SW 1271 (cell line): ENCODE measurements around the gene RHEBL1.

Source experiments
- DNase-seq, 2 experiments: peaks; one replicate each; lab custom pipeline; 2025; lab: John Stamatoyannopoulos, UW

RHEBL1 gene

DNA sequence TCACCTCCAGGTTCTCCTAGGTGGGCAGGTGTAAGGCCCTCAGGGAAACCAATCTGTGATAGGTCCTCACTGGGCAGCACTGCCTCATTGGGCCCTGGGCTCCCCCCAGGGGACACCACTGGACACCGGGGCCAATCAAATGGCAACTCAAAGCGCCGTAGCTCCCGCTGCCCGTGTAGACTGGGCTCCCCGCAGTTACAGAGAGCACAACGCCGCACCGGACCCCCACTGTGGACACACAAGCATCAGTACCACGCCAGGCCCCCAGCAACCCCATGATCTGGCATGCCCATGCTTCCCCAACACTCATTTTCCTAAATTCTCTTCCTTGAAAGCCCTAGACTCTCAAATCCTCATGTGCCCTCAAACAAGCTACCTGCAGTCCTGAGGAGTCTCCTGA is 15.3 kb downstream of the RHEBL1 start:
- no peak for DNase-seq

DNA sequence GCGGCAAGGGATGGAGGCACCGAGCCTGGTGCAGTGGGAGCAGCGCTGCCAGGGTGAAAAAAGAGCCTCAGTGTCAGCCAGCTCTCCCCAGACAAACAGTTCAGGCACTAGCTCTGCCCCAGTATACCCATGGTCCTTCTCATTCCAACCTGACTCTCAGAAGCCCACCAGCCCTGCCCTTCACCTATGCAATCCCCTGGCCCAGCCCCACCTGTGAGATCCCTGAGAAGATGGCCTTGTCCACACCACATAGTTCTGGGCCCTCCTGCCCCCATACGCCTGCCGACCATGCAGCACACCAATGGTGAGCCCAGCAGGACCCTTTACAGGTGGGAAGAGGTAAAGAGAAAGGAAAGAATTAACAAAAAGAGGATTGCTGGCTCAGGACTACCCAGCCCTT is 15.7 kb downstream of the RHEBL1 start:
- DNase-seq = no peak

DNA sequence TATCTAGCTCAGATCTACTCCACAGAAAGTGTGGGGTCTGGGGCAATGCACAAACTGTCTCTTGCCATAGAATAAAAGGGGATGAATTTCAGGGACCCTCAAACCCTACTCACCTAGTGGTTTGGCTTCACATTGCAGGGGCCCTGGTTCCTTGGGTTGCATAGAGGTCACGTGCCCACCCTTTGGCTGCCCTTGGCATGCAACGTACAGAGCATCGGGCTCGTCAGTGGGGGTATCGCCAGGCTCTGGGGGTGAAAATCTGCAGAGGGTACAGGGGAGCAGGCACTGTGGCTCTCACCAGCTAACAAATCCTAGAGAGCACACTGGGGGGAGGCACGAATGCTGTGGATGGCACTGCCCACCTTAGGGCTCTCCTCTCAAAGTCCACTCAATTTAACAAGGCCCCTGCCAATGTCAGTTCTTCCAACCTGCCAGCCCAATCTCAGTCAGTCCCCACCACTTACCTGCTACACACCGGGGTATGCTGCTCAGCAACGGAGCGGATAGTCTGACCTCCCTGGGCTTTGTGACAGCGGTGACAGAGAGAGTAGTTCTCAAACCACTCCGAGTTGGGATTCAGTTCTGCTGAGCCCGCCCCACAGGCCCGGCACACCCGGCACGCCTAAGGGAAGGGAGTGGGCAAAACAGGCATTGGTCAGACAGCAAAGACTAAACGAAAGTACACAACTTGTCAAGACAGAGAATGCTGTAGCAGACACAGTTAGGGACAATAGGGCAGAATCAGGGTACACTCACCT is 17.1 kb downstream of the RHEBL1 start:
- DNase-seq = no peak

DNA sequence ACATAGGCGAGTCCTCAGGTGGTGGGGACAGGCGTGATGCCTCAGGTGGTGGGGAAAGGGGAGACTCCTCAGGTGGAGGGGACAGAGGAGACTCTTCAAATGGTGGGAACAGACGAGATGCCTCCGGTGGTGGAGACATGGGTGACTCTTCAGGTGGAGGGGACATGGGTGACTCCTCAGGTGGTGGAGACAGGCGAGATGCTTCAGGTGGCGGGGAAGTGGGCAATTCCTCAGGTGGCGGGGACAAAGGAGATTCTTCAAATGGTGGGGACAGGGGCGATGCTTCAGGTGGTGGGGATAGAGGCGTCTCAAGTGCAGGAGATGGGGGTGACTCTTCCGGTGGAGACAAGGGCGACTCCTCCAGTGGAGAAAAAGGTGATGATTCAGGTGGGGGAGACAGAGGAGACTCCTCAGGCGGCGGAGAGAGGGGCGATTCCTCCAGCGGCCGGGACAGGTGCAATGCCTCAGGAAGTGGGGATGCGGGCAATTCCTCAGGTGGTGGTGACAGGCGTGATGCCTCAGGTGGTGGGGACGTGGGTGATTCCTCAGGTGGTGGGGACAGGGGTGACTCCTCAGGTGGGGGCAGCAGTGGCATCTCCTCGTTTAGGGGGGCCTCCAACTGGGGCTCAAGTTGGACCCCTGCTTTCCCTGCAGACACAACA is 17.9 kb downstream of the RHEBL1 start:
- DNase-seq = no peak

DNA sequence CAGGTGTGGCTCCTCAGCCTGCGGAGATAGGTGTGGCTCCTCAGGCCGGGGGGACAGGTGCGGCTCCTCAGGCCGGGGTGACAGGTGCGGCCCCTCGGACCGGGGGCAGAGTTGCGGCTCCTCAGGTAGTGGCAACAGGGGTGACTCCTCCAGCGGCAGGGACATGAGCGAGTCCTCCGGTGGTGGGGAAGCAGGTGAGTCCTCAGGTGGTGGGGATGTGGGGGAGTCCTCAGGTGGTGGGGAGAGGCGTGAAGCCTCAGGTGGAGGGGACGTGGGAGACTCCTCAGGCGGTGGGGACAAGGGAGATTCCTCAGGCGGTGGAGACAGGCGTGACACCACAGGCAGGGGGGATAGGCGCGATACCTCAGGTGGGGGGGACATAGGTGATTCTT is 18.4 kb downstream of the RHEBL1 start:
- DNase-seq = no peak

DNA sequence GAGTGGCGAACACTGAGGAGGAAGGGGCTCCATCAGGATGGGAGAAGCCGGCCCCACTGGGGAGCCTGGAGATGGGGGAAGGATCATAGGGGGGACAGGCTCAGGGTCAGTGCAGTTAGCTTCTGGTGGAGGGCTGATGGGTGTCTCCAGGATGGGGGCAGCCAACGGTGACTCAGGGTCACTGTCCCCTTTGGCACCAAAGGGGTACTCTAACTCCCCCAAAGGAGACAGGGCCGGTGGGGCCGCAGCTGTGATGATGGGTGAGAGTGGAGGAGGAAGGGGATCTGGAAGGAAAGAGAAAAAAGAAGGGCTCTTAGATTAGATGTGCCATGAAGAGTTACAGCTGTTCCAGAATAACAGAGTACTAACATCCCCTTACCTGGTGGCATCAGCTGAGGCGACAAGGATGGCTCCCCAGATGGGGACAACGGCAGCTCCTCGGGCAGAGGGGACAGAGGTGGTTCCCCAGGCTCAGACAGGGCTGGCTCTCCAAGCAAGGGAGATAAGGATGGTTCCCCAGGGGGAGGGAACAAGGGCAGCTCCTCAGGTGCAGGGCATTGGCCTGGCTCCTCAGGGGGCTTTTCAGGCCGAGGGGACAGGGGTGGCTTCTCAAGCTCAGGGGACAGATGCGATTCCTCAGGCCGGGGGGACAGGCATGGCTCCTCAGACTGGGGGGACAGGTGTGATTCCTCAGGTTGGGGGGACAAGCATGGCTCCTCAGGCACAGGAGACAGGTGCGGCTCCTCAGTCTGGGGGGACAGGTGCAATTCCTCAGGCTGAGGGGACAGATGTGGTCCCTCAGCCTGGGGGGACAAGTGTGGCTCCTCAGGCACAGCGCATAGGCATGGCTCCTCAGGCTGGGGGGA is 19.0 kb downstream of the RHEBL1 start:
- DNase-seq = no peak

DNA sequence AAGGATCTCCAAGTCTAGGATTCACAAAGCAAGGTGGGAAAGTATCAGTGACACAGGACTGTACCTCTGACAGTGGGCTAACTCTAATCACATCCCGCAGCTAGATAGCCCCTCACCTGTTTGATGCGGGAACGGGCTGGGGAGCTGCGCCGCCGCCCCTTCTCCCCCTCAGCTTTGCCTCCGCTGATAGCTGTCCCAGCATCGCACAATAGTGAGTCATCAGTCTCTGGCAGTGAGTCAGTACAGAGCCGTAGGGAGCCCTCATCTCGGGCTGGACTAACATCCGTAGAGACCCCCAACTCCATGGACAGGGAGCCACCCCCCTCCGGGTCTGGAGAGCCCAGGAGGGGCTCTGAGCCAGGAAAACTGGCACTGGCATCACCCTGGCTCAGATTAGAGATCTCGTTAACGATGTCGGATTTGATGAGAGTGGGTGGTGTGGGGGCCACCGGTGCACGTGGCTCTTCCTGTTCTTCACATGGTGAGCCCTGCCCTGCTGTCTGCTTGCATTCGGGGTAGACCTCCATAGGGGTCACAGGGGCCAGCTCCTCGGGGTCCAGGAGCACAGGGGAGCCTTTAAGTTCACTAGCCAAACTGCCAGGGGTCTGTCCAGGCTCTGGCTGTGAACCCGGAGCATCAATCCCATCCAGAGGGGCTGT is 20.1 kb downstream of the RHEBL1 start:
- DNase-seq = no peak

DNA sequence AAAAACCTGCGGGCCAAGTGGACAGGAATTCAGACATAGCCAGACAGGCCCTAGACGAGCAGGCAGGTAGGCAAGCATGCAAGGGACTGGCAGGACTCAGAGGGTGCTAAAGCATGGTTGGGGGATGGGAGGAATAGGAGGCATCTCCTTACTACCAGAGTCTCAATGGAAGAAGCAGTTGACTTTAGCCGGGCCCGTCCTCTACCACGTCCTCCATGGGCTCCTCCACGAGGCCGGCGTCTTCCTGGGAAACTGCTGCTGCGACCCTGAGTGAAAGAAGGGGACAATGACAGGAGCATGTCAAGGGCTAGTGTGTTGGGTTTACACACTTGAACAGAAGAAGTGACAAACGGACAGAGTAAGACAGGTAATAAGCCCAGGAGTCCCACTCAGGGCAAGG is 20.8 kb downstream of the RHEBL1 start:
- DNase-seq = no peak

DNA sequence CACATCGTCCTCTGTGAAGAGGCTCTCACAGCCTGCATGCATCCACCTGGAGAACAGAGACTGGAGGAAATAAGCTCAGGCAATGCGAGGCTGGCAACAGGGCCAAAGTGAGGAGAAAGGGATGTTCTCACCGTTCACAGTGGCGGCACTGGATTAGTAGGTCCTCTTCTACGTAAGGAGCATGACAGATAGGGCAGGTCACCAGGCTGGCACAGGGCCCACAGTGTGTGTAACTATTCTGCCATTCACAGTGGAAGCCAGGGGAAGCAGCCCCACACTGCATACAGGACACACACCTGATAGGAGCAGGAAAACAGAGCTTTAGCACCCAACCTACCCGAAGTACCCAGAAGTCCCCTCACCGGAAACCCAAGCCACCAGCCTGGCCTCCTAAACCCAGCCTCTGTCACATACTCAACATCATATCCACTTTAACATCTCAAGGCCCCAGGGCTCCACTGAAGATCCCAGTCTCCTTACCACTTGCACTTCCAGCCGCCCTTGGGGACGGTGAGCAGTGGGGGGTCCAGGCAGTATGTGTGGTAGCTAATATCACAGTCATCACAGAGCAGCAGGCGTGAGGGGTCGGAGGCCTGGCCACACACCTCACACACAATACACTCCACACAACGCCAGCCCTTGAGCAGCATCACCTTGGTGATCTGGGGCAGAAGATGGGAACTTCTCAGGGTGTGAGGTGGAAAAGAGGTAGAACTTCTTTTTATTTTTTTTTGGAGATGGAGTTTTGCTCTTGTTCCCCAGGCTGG is 23.5 kb downstream of the RHEBL1 start:
- DNase-seq = no peak

DNA sequence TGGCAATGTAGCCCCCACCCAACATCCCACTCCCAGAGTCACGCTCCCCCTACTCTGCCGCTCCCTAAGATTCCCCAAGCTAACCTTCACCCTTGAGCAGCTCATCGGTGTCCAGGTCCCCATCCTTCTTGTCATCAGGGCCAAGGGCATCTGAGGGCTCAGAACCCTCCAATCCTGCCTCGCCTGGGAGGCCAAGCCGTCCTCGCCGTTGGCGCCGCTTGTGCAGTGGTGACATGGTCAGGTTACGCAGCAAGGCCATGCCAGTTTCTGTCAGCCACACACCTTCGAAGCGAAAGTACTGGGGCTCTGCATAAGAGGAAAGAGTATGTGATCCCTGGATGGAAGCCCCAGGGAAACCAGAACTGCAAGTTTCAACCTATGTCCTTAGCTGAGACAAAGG is 25.1 kb downstream of the RHEBL1 start:
- no peak for DNase-seq

DNA sequence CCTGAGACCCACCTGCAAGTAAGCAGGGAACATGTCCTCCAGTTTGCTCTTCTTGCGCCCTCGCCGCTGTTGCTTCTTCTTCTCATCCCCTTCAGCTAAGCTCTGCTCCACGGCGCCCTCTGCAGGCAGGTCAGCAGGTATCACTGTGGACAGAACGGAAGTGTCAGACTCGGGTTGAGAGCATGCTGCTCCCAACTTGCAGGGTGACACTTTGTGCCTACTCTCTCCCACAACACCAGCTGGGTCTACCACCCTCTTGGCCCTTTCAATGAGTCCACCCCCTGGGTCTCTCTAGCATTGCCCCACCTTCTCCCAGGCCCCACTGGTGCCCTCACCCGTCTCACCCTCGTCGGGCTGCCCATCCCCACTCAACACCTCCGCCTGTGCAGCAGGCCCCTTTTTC is 25.9 kb downstream of the RHEBL1 start:
- DNase-seq = peak in 1 of 2 experiments; percentile 34

DNA sequence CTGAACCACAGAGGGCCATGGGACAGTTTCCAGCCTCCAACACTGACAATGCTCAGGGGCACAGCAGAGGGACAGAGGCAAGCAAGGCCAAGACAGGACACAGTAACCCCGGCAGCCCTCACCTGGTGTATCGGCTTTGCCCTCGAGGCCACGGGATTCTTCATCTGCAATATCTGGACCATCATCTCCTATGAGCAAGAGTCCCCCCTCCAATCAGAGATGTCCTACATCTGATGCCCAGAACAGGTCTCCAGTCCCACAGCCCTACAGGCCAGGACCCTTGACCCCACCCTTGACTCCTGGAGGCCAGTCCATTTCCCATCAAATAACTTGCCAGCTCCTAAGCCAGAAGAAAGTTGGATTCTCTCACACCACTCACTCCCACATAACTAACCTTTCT is 26.5 kb downstream of the RHEBL1 start:
- no peak for DNase-seq

DNA sequence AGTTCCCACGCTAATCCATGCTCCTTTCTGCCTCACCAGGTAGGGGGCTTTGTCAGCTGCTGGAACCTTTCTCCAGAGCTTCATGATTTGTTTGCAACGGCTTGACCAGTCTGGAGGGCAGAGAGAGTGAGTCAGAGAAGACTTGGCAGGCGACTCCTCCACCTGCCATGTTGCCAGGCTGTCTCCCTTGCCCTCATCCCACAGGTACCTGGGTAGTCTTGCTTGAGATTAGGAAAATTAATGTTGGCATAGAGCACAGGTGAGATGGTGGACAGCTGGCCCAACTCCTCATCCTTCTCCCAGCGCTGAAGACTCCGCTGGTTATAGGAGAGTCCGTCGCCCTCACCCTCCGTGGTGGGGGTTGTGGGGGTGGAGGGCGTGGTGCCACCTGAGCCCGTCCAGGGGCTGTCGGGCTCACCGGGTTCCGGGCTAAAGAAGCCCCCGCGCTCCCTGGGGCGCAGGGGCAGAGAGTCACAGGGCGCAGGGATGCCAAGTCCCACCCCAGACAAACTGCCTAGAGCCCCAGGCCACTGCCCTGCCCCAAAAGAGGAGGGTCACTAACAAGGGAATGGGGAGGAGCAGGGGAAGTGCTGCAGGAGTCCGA is 27.8 kb downstream of the RHEBL1 start:
- DNase-seq = no peak

DNA sequence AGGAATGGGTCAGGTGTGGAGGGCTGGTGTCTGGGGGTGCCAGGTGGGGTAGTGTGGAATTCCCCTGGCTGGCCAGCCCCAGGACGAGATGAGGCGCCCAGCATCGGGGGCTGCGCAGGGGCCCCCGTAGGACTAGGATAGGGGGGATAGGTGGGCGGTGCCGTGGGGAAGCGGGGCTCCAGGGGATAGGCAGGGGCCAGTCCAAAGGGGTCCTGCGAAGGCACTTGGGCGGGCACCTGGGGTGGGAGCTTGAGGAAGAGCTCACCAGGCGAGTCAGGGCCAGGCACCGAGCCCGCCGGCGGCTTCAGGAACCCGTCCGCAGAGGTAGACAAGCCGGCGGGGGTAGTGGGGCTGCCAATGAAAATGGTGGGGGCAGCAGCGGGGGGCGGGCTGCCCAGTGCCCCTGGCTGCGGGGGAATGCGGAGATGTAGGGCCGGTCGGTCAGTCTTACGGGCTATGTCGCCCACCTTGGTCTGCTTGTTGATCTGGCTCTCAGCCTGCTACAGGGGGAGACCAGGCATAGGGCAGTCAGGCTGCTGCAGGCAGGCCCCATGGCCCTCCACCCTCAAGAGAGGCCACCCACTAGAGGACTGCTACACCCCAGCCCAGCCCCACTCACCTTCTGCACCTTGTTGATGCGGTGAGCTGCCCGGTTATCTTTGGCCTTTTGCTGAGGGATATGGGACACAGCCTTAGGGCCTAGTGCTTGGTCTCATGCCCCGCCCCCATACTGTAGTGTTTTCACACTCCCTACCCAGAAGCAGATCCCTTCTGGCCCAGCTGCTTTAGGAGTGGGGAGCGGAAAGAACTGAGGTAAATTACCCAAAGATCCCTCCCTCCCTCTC is 28.5 kb downstream of the RHEBL1 start:
- DNase-seq = no peak

DNA sequence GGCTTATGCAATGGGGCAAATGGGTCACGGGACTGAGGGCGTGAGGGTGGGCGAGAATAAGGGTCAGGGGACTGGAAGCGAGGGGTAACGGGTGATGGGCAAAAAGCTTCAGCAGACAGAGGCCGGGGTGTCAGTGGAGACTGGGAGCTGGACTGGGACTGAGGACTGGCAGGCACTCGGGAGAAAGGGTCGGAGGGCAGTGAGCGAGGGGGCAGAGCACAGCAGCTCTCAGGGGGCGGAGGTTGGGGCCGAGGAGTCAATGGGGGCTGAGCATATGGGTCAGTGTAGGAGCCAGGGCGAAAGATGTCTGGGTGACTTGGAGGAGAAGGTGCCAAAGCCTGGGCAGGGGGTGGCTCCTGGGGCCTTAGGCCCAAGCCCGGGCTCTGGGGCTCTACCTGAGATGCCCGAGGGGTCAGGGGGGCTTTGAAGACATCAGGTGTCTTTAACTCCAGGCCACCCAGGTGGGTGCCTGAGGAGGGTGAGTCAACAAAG is 29.4 kb downstream of the RHEBL1 start:
- no peak for DNase-seq

DNA sequence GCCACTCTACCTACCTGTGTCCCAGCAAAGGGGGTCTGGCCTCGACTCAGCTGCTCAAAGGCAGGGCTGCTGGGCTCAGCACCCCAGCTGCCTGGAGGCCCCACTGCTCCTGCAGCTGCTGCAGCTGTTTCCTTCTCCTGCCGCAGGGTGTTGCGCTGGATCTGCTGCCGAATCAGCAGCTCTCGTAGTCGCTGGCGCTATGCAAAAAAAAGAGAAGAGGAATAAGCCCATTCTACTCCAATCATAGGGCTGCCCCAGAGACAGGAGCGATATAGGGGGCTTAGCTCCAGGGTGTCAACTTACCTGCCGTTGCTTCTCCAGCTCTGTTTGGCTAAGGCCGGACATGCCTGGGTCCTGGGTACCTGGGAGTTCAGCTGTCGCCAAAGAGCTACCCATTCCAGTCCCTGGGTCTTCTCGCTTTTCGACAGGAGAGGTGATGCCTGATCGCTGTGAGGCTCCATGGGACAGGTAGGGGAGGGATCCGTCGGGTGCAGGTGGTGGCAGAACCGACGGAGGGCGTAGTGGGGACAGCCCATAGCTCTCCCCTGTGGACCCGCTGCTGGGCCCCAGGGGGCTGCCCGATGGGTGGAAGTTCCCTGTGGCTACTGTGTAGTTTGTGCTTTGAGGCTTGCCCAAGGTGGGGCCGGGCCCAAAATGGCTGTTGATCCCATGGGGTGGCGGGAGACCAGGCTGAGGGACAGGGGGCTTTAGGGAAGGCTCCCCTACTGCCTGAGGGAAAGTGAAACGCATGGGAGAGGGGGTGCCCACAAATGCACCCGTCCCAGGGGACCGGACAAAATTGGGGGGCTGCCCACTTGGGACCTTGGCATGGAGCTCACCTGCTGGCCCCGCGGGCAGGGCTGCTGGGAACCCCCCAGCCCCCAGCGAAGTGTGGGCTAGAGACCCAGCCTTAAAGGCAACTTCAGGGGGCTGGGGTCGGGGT is 30.1 kb downstream of the RHEBL1 start:
- DNase-seq = no peak

DNA sequence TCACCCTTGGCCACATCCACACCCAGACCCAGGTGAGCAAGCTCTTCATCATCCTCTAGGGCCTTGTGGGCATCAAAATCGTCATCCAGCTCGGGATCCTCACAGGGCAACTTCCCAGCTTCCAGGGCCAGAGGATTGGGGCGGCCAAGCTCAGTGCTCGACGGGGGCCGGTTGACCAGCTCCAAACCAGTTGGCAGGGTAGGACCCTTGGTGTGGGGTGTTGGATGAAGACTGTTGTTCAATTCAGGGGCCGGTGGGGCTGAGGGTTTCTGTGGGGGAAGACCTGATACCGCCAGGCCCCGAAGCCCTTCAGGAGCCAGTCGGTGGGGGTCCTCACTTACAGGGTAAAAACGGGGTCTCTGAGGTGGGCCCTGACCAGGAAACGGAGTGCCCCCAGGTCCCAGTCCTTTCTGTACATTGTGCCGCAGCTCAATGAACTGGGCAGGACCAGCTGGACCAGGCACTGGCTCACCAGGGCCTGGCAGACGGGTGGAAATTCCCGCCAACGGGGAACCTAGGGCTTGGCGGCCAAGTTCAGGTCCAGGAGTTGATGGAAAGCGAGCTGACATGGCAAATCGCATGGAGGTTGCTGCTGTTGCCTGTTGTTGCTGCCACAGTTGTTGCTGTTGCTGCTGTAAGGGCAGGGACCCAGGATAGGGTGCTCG is 31.4 kb downstream of the RHEBL1 start:
- DNase-seq = no peak

DNA sequence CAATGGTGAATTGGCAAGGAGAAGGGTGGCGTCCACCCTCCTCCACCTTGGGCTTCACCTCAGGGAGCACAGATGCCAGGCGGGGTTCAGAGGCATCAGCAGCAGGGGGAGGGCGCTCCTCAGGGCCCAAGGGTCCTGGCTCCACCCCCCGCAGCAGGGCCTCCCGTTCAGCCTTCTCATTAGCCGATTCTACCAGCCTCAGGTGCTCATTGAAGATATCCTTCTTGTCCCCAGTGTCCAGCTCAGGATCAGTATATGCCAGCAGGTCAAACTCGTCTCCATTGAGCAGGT is 31.9 kb downstream of the RHEBL1 start:
- DNase-seq = no peak
